Caco-2 (cell line): ENCODE data around the gene TELO2. TPM values are rescaled to one million over a fixed set of nuclear protein-coding genes. Genes with fewer than 3 reads are reported as not detected.

Source experiments
- BruUV-seq: library from RNA; stranded (reverse); fragments of 400-500 nt; replicated peaks from 2 replicates; lab custom pipeline; 2021; lab: Mats Ljungman, UMichigan
- CTCF ChIA-PET: fragments of 300-600 bp; sonication (Branson Sonifier 250); formaldehyde crosslinking; loops from one replicate; lab custom pipeline; 2022; ENCODE audit warnings: antibody characterized with exemption; lab: Charles Lee
- POLR2A ChIA-PET: fragments of 300-600 bp; sonication (Branson Sonifier 250); formaldehyde crosslinking; loops from one replicate; lab custom pipeline; 2022; ENCODE audit warnings: antibody characterized with exemption; lab: Charles Lee
- DNase-seq, 2 experiments: peaks; one replicate each; pipeline versions ENCODE4 v3.0.0 to v3.0.0-alpha.2; 2020 to 2022
- H3K27me3 ChIP-seq: replicated peaks from 2 replicates; pipeline ENCODE4 v1.6.0; 2011; ENCODE audit warnings: low read length; ENCODE audit not compliant: control insufficient read depth, insufficient read depth
- H3K36me3 ChIP-seq: 2 replicates; pipeline ENCODE4 v1.5.1; 2011; ENCODE audit warnings: low read length; ENCODE audit not compliant: control insufficient read depth, insufficient read depth
- H3K4me1 ChIP-seq: fragments of 250-450 bp; sonication (Bioruptor Pico); 2 replicates; pipeline ENCODE4 v1.5.1; 2020; ENCODE audit warnings: mild to moderate bottlenecking
- H3K4me3 ChIP-seq: 2 replicates; pipeline ENCODE4 v1.5.1; 2011; ENCODE audit warnings: low read depth, mild to moderate bottlenecking, control low read depth, low read length
- H3K9me3 ChIP-seq: fragments of 250-450 bp; sonication (Bioruptor Pico); 2 replicates; pipeline ENCODE4 v1.5.1; 2020; ENCODE audit warnings: mild to moderate bottlenecking, moderate library complexity
- H3K27ac Mint-ChIP-seq: one replicate; pipeline ENCODE4 v1.8.0; 2022; ENCODE audit warnings: mixed read lengths; ENCODE audit not compliant: unreplicated experiment
- H3K27me3 Mint-ChIP-seq: one replicate; pipeline ENCODE4 v1.8.0; 2022; ENCODE audit warnings: mixed read lengths; ENCODE audit not compliant: insufficient read depth, unreplicated experiment
- H3K36me3 Mint-ChIP-seq: one replicate; pipeline ENCODE4 v1.8.0; 2022; ENCODE audit warnings: mild to moderate bottlenecking, mixed read lengths; ENCODE audit not compliant: insufficient read depth, unreplicated experiment
- H3K4me1 Mint-ChIP-seq: one replicate; pipeline ENCODE4 v1.8.0; 2022; ENCODE audit warnings: low read depth, mixed read lengths; ENCODE audit not compliant: unreplicated experiment
- H3K4me3 Mint-ChIP-seq: one replicate; pipeline ENCODE4 v1.8.0; 2022; ENCODE audit warnings: mild to moderate bottlenecking, moderate library complexity, mixed read lengths; ENCODE audit not compliant: unreplicated experiment
- H3K9me3 Mint-ChIP-seq: one replicate; pipeline ENCODE4 v1.8.0; 2022; ENCODE audit warnings: mixed read lengths; ENCODE audit not compliant: unreplicated experiment
- CTCF ChIP-seq, 2 experiments: fragments of 200-600 bp in 1 of 2; IDR thresholded peaks; 1 replicate in 1 of 2; 2 replicates in 1 of 2; pipeline versions ENCODE4 v1.5.1 to v1.8.0; 2011 to 2022; ENCODE audit warnings: antibody characterized with exemption in 1 of 2, control low read depth in 1 of 2, inconsistent platforms in 1 of 2, low read depth in 1 of 2, low read length in 1 of 2, mild to moderate bottlenecking in 1 of 2, moderate library complexity in 1 of 2; ENCODE audit not compliant: insufficient read depth in 1 of 2, severe bottlenecking in 1 of 2, unreplicated experiment in 1 of 2
- intact Hi-C: fragments of 100-400 bp; cut with micrococcal nuclease; formaldehyde crosslinking; loops from one replicate; pipeline ENCODE4 v1.10.0; 2022; ENCODE audit not compliant: unreplicated experiment
- total RNA-seq: library from RNA; stranded (reverse); gene quantifications from 2 replicates; pipeline ENCODE4 v1.2.3, GENCODE V29; 2022

Gene TELO2
- total RNA-seq, 1 experiment from 2014 or later, result 55.7 TPM

DNA sequence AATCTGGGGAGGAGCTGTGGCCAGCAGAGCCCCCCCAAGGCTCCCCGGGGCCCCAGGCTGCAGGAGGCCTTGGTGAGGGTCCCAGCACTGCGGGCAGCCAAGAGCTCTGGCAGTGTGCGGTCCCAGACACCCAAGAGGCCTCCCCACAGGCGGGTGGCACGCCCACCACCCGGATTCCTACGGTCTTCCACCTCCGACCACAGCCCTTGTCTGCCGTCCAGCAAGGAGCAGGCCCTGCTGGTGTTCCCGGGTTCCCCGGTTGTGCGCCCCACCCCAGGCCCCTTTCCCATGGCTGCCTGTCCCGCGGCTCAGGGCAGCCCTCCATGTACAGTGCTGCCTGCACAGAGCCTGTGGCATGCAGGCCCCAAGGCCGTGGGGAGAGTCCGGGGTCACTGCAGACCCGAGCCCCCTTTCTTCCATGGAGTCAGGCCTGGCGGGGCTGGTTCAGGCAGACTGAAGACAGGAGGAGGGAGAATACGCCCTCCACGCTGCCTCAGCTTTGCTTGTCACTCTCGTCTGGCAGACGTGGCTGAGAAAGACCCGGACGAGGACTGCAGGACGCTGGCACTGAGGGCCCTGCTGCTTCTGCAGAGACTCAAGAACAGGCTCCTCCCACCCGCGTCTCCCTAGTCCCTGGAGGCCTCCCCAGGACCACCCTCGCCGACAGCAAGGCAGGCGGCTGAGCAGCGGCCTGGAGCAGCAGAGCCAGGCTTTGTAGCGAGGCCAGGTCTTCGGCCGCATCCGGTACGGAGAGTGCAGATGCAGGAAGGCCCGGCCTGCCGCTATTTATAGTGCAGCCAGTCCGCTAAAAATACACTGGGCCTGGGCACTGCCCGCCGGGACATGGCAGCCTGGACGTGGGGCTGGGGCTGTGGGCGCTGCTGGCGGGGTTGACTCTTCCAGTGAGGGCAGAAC is 16.4 kb downstream of the TELO2 start:
- no peak for TF ChIP-seq CTCF (IDR thresholded peaks at IDR 0.05; ENCODE audit: insufficient read depth in 1 of 2, low read depth in 1 of 2, low read length in 1 of 2, severe bottlenecking in 1 of 2, unreplicated experiment in 1 of 2)
- Histone ChIP-seq H3K4me3 (no peak overlapping the region), H3K9me3 (no peaks in the 10 kb centered on the region; the same call in 1 of the 2 replicates), H3K27me3 (no peaks in the 10 kb centered on the region), H3K36me3 (peaks cover 3% of the 10 kb centered on the region), H3K4me1 (no peaks in the 10 kb centered on the region)
- intact Hi-C loops, result no loop called here
- POLR2A ChIA-PET, result no interaction called here
- H3K36me3 Mint-ChIP-seq, result peaks cover 42% of the 10 kb centered on the region
- no peak overlapping the region for H3K27ac Mint-ChIP-seq
- H3K4me3 Mint-ChIP-seq, result no peak overlapping the region
- no peaks in the 10 kb centered on the region for H3K4me1 Mint-ChIP-seq
- peaks cover 2% of the 10 kb centered on the region for H3K9me3 Mint-ChIP-seq
- no TSS peak for BruUV-seq
- no peak for DNase-seq
- no peaks in the 10 kb centered on the region for H3K27me3 Mint-ChIP-seq
- CTCF ChIA-PET, result no interaction called here

GRCh38 chr16:1510272-1510671 is 17.1 kb downstream of the TELO2 start:
- no peaks in the 10 kb centered on the region for H3K27me3 ChIP-seq
- CTCF ChIA-PET, result no interaction called here
- Mint-ChIP-seq H3K4me1 (no peaks in the 10 kb centered on the region), H3K4me3 (no peak overlapping the region), H3K27me3 (no peaks in the 10 kb centered on the region), H3K9me3 (peaks cover 9% of the 10 kb centered on the region), H3K36me3 (peaks cover 39% of the 10 kb centered on the region), H3K27ac (no peak overlapping the region)
- H3K4me3 ChIP-seq, result no peak overlapping the region
- no peak for TF ChIP-seq CTCF (IDR thresholded peaks at IDR 0.05; ENCODE audit: insufficient read depth in 1 of 2, low read depth in 1 of 2, low read length in 1 of 2, severe bottlenecking in 1 of 2, unreplicated experiment in 1 of 2)
- POLR2A ChIA-PET, result no interaction called here
- peaks cover 3% of the 10 kb centered on the region for H3K36me3 ChIP-seq
- BruUV-seq, result no TSS peak
- no peaks in the 10 kb centered on the region for H3K4me1 ChIP-seq
- H3K9me3 ChIP-seq, result peaks cover 3% of the 10 kb centered on the region; the same call in 1 of the 2 replicates
- intact Hi-C loops, result no loop called here
- DNase-seq, result no peak

DNA sequence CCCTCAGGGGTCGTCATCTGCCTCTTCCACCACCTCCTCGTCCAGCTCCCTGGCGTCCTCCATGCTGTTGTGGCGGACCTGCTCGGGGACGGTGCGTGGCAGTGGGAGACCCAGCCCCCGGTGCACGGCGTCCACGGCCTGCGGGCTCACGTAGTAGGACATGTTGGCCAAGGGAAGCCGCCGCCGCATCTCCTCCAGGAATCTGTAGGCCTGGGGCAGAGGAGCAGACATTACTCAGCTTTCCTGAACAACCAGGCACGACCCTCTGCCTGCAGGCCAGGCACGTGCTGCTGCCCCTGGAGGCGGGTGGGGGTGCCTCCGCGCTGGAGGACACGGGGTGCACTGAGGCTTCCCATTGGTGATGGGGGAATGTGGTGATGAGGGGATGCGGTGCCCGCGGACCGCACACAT is 17.8 kb downstream of the TELO2 start:
- BruUV-seq, result no TSS peak
- Mint-ChIP-seq H3K4me3 (no peak overlapping the region), H3K27me3 (no peaks in the 10 kb centered on the region), H3K36me3 (peaks cover 39% of the 10 kb centered on the region), H3K9me3 (peaks cover 10% of the 10 kb centered on the region), H3K4me1 (no peaks in the 10 kb centered on the region), H3K27ac (no peak overlapping the region)
- DNase-seq, result no peak
- Histone ChIP-seq H3K27me3 (no peaks in the 10 kb centered on the region), H3K4me1 (no peaks in the 10 kb centered on the region), H3K9me3 (peaks cover 3% of the 10 kb centered on the region; the same call in 1 of the 2 replicates), H3K36me3 (no peaks in the 10 kb centered on the region), H3K4me3 (no peak overlapping the region)
- intact Hi-C loops, result no loop called here
- TF ChIP-seq CTCF (IDR thresholded peaks at IDR 0.05; ENCODE audit: insufficient read depth in 1 of 2, low read depth in 1 of 2, low read length in 1 of 2, severe bottlenecking in 1 of 2, unreplicated experiment in 1 of 2), result no peak
- ChIA-PET POLR2A (no interaction called here), CTCF (no interaction called here)
